ENCODE results near the gene SERP2. TPM values are rescaled to one million over a fixed set of nuclear protein-coding genes. Genes with fewer than 3 reads are reported as not detected.

The SERP2 gene
- total and polyA plus RNA-seq, 9 of the 15 experiments (the other 6 are each of a cell fraction or from before 2014, with no cell fraction given), result 0.13 TPM; not detected in 8

DNA sequence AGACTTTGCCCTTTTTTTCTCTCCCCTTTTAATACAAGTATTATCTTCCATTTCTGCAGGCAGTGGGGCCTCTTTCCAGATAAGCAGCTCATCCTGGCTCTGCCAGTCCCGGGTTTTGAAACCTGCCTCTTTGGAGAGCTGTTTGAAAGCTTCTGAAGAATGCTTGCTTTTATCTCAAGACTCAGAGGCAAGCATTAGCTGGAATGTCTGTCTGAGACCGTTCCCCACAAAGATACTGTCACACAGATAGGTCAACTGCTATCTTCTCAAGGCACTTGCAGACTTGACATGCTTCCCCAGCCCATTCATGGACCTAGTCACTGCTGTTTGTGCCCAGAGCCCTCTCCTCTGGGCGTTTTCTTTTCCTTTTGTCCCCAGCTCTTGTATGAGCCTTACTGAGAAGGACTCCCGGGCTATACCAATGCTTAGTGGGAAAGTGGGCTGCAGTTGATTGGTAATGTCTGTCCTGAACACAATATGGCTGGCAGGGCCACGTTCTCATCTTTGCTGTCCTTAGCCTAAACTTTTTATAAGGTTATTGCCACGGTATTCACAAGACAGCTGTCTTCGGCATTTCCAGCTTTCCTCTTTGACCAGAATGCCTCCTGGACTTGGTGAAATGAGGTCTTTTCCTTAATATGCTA lies 13.4 kb downstream of the SERP2 start (continued):
- TF ChIP-seq, protein P1, sequence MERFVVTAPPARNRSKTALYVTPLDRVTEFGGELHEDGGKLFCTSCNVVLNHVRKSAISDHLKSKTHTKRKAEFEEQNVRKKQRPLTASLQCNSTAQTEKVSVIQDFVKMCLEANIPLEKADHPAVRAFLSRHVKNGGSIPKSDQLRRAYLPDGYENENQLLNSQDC (CRISPR knock-in tag; IDR thresholded peaks at IDR 0.05), result no peak
- TF ChIP-seq MXI1 (IDR thresholded peaks at IDR 0.05; ENCODE audit: low read depth, low read length), result no peak
- no peak for TF ChIP-seq RFX1 (IDR thresholded peaks at IDR 0.05)
- TF ChIP-seq, protein P2, sequence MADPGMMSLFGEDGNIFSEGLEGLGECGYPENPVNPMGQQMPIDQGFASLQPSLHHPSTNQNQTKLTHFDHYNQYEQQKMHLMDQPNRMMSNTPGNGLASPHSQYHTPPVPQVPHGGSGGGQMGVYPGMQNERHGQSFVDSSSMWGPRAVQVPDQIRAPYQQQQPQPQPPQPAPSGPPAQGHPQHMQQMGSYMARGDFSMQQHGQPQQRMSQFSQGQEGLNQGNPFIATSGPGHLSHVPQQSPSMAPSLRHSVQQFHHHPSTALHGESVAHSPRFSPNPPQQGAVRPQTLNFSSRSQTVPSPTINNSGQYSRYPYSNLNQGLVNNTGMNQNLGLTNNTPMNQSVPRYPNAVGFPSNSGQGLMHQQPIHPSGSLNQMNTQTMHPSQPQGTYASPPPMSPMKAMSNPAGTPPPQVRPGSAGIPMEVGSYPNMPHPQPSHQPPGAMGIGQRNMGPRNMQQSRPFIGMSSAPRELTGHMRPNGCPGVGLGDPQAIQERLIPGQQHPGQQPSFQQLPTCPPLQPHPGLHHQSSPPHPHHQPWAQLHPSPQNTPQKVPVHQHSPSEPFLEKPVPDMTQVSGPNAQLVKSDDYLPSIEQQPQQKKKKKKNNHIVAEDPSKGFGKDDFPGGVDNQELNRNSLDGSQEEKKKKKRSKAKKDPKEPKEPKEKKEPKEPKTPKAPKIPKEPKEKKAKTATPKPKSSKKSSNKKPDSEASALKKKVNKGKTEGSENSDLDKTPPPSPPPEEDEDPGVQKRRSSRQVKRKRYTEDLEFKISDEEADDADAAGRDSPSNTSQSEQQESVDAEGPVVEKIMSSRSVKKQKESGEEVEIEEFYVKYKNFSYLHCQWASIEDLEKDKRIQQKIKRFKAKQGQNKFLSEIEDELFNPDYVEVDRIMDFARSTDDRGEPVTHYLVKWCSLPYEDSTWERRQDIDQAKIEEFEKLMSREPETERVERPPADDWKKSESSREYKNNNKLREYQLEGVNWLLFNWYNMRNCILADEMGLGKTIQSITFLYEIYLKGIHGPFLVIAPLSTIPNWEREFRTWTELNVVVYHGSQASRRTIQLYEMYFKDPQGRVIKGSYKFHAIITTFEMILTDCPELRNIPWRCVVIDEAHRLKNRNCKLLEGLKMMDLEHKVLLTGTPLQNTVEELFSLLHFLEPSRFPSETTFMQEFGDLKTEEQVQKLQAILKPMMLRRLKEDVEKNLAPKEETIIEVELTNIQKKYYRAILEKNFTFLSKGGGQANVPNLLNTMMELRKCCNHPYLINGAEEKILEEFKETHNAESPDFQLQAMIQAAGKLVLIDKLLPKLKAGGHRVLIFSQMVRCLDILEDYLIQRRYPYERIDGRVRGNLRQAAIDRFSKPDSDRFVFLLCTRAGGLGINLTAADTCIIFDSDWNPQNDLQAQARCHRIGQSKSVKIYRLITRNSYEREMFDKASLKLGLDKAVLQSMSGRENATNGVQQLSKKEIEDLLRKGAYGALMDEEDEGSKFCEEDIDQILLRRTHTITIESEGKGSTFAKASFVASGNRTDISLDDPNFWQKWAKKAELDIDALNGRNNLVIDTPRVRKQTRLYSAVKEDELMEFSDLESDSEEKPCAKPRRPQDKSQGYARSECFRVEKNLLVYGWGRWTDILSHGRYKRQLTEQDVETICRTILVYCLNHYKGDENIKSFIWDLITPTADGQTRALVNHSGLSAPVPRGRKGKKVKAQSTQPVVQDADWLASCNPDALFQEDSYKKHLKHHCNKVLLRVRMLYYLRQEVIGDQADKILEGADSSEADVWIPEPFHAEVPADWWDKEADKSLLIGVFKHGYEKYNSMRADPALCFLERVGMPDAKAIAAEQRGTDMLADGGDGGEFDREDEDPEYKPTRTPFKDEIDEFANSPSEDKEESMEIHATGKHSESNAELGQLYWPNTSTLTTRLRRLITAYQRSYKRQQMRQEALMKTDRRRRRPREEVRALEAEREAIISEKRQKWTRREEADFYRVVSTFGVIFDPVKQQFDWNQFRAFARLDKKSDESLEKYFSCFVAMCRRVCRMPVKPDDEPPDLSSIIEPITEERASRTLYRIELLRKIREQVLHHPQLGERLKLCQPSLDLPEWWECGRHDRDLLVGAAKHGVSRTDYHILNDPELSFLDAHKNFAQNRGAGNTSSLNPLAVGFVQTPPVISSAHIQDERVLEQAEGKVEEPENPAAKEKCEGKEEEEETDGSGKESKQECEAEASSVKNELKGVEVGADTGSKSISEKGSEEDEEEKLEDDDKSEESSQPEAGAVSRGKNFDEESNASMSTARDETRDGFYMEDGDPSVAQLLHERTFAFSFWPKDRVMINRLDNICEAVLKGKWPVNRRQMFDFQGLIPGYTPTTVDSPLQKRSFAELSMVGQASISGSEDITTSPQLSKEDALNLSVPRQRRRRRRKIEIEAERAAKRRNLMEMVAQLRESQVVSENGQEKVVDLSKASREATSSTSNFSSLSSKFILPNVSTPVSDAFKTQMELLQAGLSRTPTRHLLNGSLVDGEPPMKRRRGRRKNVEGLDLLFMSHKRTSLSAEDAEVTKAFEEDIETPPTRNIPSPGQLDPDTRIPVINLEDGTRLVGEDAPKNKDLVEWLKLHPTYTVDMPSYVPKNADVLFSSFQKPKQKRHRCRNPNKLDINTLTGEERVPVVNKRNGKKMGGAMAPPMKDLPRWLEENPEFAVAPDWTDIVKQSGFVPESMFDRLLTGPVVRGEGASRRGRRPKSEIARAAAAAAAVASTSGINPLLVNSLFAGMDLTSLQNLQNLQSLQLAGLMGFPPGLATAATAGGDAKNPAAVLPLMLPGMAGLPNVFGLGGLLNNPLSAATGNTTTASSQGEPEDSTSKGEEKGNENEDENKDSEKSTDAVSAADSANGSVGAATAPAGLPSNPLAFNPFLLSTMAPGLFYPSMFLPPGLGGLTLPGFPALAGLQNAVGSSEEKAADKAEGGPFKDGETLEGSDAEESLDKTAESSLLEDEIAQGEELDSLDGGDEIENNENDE (IDR thresholded peaks at IDR 0.05; ENCODE audit: low read depth, low read length), result no peak
- TF ChIP-seq DACH1 (IDR thresholded peaks at IDR 0.05; ENCODE audit: partially characterized antibody), result no peak
- peak; percentile 5; the same call in 1 of the 2 replicates for TF ChIP-seq MAFK (IDR thresholded peaks at IDR 0.05; ENCODE audit: low read length)
- no peak for TF ChIP-seq FOXA3 (CRISPR knock-in tag; conservative IDR thresholded peaks at IDR 0.05 in 1 of 2, IDR thresholded peaks at IDR 0.05 in 1 of 2)
- TF ChIP-seq OTX1 (CRISPR knock-in tag; IDR thresholded peaks at IDR 0.05), result no peak
- TF ChIP-seq ZNF41 (CRISPR knock-in tag; conservative IDR thresholded peaks at IDR 0.05), result no peak
- no peak for TF ChIP-seq TBP (optimal IDR thresholded peaks at IDR 0.05; ENCODE audit: low read depth, low read length)
- TF ChIP-seq SAFB (IDR thresholded peaks at IDR 0.05; ENCODE audit: borderline replicate concordance, low read depth, low read length), result no peak
- peak; percentile 72; the same call in 1 of the 2 replicates for TF ChIP-seq CTBP1 (IDR thresholded peaks at IDR 0.05; ENCODE audit: borderline replicate concordance)
- TF ChIP-seq SIRT6 (IDR thresholded peaks at IDR 0.05; ENCODE audit: low read depth, low read length), result no peak
- TF ChIP-seq NR4A1 (CRISPR knock-in tag; IDR thresholded peaks at IDR 0.05), result no peak
- TF ChIP-seq NR4A1 (tag; IDR thresholded peaks at IDR 0.05), result no peak
- TF ChIP-seq ETV5 (CRISPR knock-in tag; IDR thresholded peaks at IDR 0.05; ENCODE audit: low read depth), result no peak
- no peak for TF ChIP-seq NR2F6 (CRISPR knock-in tag; IDR thresholded peaks at IDR 0.05)
- no peak for TF ChIP-seq SNIP1 (IDR thresholded peaks at IDR 0.05; ENCODE audit: low read depth)
- no peak for TF ChIP-seq YBX1 (IDR thresholded peaks at IDR 0.05)

Measured in K562 (cell line).